HG03095 (cell line): ENCODE data around the gene TBC1D4.
"Not testable (repeated sequence)": the region's sequence is repeated elsewhere in the genome, so short reads cannot be mapped to it uniquely, and the experiment has no call there.

Experiments
- ATAC-seq: cut with Tn5 transposase; IDR thresholded peaks from one replicate; pipeline ENCODE4 v1.9.1; 2021; ENCODE audit warnings: moderate library complexity; ENCODE audit not compliant: unreplicated experiment

TBC1D4 gene

DNA sequence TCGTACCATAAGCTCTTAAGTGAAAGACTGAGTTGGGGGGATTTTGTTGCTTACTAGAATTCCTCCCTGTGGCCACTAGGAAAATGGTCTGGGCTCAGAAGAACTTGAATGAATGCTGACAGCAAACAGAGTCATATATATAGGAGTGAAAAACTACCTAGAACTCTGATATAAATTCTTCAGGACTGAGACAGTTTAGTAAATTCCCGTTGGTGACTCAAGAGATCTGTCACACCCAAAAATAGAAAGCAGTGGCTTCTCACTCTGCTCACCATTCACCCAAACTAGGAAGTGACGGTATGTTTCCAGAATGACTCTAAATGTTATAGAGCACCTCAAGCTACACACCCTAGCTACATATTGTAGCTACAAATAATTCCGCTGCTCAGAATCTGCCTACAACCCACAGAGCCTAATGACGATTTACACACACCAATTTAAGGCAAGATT is 116.2 kb downstream of the TBC1D4 start:
- peak; percentile 96 for ATAC-seq

DNA sequence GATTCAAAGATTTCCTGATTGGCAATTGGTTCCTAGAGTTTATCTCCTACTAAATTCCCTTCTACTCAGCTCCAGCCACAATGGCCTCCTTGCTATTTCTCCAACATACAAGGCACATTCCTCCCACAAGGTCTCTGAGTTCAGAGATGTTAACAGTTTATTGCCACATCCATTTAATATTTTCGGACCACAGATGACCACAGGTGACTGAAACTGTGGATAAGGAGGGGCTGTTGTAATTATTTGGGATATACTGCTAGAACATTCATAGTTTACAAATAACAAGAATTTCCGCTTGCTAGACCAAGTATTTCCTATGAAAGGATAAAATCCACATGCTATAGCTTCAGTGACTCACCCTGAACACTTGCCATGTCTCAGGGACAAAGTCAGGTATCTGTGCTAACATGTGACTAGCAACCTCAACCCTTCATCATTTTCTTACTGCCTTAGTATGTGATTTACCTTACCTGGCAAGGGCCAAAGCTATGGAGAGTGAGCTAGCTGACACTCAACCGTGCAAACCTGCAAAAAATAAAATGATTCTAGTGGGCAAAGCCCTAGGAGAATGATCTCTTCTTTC is 117.7 kb downstream of the TBC1D4 start:
- ATAC-seq = no peak

DNA sequence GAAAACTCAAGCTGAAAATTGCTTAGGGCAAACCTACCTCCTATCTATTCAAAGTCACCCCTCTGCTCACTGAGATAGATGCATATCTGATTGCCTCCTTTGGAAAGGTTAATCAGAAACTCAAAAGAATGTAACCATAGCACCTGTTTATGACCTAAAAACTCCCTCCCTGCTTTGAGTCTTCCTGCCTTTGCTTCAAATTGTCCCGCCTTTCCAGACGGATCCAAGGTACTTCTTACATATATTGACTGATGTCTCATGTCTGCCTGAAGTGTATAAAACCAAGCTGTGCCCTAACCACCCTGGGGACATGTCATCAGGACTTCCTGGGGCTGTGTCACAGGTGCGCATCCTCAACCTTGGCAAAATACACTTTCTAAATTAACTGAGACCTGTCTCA is 118.6 kb downstream of the TBC1D4 start:
- ATAC-seq = no peak

GRCh38 chr13:75362026-75362425 is 119.9 kb downstream of the TBC1D4 start:
- no peak for ATAC-seq

- ATAC-seq = no peak
Observed at GRCh38 chr13:75360170-75360569, 121.8 kb downstream of the TBC1D4 start.

DNA sequence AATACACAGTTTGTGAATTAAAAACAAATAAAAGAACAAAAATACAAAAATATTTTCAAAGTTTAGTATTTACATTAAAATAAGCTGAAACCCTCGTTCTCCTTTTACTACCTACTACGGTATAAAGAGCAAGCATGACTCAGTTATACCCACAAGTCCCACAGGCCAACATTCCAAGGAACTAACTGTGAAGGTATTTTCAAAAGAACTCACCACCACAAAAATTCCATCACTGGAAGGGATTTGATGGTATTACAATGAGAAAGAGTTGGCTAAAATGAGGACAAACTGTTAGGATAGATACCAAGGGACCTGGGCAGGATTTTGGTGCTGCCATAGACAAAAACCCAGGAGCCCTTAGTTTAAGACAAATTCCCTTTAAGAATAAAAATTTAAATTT is 122.7 kb downstream of the TBC1D4 start:
- ATAC-seq = no peak

DNA sequence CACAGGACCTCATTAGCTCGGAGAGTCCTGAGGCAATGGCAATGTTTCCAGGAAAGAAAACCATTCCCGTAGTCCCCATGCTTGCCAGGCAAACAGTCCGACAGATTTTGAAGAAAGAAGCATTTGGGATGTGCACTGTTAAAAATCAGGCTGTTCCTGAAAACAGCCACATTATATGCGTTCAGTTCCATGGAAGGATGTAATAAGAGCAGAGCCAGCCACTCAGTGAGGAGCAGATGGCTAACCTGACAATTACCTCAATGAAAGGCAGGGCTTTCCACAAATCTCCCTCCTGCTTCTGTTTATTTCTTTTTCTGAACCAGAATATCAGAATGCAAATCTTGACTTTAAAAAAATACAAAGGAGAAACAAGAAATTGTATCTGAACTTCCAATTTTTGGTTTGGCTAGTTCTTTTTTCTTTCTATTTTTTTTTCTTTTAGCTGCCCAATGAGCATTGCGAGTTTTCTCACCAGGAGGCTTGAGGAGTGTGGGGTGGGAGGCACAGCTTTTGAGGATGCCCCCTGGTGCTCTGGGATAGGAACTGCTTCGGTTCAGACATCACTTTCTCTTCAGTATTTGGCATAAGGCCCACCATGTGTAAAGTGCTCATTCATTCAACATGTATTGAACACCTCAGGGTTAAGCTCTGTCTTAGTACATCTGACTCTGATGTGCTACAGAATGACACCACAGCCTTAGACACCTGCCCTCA is 124.2 kb downstream of the TBC1D4 start:
- ATAC-seq = peak; percentile 85

- ATAC-seq = no peak
Observed at GRCh38 chr13:75356421-75356820, 125.5 kb downstream of the TBC1D4 start.

GRCh38 chr13:75355609-75356008 is 126.4 kb downstream of the TBC1D4 start:
- no peak for ATAC-seq

GRCh38 chr13:75353781-75354193 is 128.2 kb downstream of the TBC1D4 start:
- ATAC-seq = peak; percentile 67

- ATAC-seq = no peak
Observed at GRCh38 chr13:75352641-75353327, 129.2 kb downstream of the TBC1D4 start.

- not testable (repeated sequence) for ATAC-seq
Observed at GRCh38 chr13:75351538-75351937, 130.4 kb downstream of the TBC1D4 start.

- no peak for ATAC-seq
Observed at GRCh38 chr13:75347925-75348324, 134.0 kb downstream of the TBC1D4 start.

DNA sequence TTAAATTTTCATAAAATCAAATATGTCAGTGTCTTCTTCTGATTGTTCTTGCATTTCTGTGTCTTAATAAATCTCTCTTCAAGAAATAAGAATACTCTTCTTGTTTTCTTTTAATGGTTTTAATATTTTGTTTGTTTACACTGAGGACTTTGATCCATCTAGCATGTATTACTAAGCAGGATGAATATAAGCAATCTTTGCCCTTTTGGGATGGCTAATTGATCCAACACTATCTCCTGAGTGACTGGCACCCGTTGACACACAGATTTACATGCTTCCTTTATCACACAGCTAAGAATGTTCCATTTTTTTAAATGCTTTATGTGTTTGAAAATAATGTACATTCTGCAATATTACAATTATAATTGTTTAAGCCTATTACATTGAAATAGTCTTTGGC is 134.5 kb downstream of the TBC1D4 start:
- ATAC-seq = no peak

DNA sequence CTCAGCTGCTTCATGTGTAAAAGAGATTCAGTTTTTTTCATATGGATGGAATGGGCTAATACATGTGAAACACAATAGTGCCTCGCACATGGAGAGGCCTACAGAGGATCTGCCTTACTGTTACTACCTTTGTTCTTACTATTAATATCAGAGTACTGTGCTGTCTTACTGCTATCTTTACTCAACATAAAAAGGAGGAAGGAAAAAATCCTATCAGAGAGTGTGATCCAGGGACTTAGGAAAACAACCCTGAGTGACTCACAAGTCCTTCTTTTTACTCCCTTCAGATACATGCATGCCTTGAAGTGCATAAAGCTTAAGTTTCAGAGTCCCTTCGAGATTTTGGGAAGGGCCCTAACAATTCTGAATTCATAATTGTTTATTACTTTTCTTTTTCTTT is 136.8 kb downstream of the TBC1D4 start:
- ATAC-seq = no peak

DNA sequence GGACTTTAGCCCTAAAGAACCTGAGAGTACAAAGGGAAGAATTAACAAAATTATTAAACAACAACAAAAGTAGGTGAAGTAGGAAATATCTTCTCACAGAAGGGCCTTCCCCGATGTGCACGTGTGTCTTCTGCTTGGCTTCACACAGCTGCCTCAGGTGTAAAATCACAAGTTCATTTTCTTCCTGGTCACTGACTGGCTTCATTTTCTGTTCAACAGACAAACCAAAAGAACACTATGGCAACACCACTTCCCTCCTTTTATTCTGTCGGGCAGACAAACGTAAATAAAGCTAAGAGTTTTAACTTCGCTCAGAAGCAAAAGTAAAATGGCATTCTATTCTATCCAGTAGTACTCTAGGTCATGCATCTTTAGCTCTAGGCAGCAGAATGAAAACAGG is 140.9 kb downstream of the TBC1D4 start:
- ATAC-seq = peak; percentile 92

GRCh38 chr13:75339635-75340374 is 142.2 kb downstream of the TBC1D4 start:
- ATAC-seq = no peak

DNA sequence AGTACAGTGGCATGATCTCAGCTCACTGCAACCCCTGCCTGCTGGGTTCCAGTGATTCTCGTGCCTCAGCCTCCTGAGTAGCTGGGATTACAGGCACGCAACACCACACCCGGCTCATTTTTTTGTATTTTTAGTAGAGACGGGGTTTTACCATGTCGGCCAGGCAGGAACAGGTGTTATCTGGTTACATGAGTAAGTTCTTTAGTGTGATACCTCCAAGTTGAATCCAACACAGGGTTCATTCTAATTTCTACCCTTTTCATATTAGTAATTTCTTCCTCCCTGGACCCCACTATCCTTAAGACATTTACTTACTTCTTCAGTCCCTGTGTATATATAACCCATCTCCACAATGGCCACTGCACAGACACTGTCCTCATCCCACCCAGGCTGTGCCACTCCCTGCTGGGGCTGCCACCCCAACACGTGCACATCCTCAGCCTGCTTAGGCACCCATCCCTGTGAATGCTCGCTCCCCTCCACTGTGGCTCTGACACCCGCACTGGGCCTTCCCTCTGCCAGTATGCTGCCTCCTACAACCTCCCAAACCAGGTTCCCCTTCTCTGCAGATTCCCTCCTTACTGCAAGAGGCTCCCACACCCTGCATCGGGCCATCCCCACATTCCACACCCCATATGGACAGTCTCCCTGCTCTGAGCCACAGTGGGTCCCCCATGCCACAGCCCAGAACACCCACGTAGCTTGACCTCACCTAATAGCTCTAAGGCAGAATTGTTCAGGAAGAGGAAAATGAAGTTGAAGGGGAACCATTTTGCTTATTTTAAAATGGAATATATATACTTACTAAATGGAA is 147.1 kb downstream of the TBC1D4 start:
- ATAC-seq = no peak

DNA sequence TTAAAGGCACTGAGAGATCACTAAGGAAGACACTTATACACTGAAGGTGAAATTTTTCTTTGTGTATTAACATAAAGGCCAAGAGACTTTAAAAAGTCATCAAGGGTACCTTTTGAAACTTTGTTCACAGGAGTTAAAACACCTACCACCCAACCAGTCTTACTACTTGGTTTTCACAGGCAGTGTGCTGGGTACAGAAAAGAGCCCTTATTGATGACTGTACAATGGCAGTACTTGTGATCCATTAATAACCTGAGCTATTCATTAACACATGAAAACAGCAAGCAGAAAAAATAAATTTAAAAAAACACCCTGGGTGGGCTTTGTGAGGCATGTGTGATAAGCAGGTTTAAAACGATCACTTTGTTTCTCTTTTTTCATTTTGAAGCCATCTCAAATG is 148.9 kb downstream of the TBC1D4 start:
- ATAC-seq = no peak

GRCh38 chr13:75331792-75332349 is 150.1 kb downstream of the TBC1D4 start:
- no peak for ATAC-seq
